Bronchial epithelial cell (primary cell): ENCODE results near the gene FSTL4. TPM values are rescaled to one million over a fixed set of nuclear protein-coding genes. Genes with fewer than 3 reads are reported as not detected.
A peak's percentile ranks its signal among the peaks of the same experiment; 100 is the strongest.

Experiments
- DNase-seq: peaks from one replicate; pipeline ENCODE4 v3.0.0-alpha.2; 2010; ENCODE audit warnings: low read depth
- FAIRE-seq: peaks from 2 replicates; lab custom pipeline; 2011; peaks lifted over from hg19 to GRCh38; lab: Jason Lieb, UNC
- H3K27me3 ChIP-seq: 2 replicates; pipeline ENCODE4 v1.5.1; 2011; ENCODE audit warnings: low read length; ENCODE audit not compliant: control insufficient read depth, insufficient read depth
- H3K36me3 ChIP-seq: 2 replicates; pipeline ENCODE4 v1.5.1; 2011; ENCODE audit warnings: low read length; ENCODE audit not compliant: control insufficient read depth, insufficient read depth
- H3K4me3 ChIP-seq: 2 replicates; pipeline ENCODE4 v1.5.1; 2011; ENCODE audit warnings: mild to moderate bottlenecking, low read depth, low read length, control low read depth
- total RNA-seq: library from RNA; depleted of rRNA; stranded (reverse); fragments of >200 nt; gene quantifications from 2 replicates; pipeline ENCODE4 v1.2.1, GENCODE V29; 2014
- TF ChIP-seq, protein P1 (sequence below): IDR thresholded peaks from 2 replicates; pipeline ENCODE4 v1.5.1; 2011; ENCODE audit warnings: mild to moderate bottlenecking, moderate library complexity, low read length, control low read depth, inconsistent platforms; ENCODE audit not compliant: insufficient read depth, severe bottlenecking

The FSTL4 gene
- total RNA-seq, 1 donor from 2014 or later, result not detected

DNA sequence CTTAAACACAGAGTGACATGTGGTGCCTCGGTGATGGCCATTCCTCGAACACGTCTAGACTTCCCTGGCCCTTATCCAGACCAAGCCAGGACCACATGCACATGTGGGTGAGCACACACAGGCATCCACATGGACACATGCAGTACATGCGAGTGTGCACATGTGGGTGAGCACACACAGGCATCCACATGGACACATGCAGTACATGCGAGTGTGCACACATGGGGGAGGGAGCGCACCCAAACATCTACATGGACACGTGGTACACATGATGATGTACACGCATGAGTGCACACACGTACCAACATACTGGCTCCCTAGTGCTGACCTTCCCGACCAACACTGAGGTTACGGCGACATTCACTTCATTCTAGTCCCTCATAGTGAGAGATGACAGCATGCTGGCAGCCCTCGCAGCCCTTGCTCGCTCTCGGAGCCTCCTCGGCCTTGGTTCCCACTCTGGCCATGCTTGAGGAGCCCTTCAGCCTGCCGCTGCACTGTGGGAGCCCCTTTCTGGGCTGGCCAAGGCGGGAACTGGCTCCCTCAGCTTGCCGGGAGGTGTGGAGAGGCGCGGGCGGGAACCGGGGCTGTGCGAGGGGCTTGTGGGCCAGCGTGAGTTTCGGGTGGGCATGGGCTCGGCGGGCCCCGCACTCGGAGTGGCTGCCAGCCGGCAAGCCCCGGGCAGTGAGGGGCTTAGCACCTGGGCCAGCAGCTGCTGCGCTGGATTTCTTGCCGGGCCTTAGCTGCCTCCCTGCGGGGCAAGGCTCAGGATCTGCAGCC is 373.7 kb downstream of the FSTL4 start:
- no peaks in the 10 kb centered on the region for H3K27me3 ChIP-seq
- TF ChIP-seq, protein P1, sequence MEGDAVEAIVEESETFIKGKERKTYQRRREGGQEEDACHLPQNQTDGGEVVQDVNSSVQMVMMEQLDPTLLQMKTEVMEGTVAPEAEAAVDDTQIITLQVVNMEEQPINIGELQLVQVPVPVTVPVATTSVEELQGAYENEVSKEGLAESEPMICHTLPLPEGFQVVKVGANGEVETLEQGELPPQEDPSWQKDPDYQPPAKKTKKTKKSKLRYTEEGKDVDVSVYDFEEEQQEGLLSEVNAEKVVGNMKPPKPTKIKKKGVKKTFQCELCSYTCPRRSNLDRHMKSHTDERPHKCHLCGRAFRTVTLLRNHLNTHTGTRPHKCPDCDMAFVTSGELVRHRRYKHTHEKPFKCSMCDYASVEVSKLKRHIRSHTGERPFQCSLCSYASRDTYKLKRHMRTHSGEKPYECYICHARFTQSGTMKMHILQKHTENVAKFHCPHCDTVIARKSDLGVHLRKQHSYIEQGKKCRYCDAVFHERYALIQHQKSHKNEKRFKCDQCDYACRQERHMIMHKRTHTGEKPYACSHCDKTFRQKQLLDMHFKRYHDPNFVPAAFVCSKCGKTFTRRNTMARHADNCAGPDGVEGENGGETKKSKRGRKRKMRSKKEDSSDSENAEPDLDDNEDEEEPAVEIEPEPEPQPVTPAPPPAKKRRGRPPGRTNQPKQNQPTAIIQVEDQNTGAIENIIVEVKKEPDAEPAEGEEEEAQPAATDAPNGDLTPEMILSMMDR, result no peak
- no peaks in the 10 kb centered on the region for H3K36me3 ChIP-seq
- no peak overlapping the region for H3K4me3 ChIP-seq
- DNase-seq, result no peak
- peak; percentile 99 for FAIRE-seq

DNA sequence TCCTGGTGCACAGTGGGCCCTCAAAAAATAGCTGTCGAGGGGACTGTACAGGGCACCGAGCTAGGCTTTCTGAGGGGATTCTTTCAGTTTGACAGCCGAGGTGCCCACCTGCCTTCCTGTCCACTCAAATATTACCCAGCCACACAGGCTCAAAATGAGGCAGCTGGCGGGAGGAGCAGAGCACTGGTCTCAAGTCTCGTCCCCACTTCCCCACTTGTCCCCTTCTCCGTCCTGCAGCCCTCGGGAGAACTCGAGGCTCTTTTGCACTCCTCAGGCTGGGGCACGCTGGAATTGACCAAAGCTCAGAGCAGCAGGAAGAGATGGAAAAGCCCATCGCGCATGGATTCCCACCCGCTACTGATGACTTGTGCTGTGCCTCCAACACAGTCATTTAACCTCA is 375.4 kb downstream of the FSTL4 start:
- no peaks in the 10 kb centered on the region for H3K36me3 ChIP-seq
- FAIRE-seq, result no peak
- H3K4me3 ChIP-seq, result no peak overlapping the region
- no peak for DNase-seq
- TF ChIP-seq, protein P1, result no peak
- H3K27me3 ChIP-seq, result no peaks in the 10 kb centered on the region

DNA sequence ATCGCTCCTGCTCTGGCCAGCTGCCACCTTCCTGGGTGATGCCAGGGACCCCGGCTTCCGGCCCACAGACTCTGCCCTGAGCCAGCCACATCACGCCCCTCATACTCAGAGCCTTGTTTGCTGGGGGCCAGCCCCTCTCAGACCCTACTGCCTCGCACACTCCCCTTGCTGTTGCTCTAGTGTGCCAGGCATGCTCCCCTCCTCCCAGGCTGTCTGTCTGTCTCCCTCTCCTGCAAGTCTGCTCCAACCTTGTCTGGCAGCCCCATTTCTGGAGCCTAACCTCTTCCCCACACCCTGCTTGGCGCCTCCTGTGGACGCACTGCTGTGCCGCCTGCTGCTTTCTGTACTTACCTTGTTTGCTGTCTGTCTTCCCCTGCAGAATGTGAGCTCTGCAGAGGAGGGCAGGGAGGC is 375.8 kb downstream of the FSTL4 start:
- H3K4me3 ChIP-seq, result no peak overlapping the region
- H3K36me3 ChIP-seq, result no peaks in the 10 kb centered on the region
- TF ChIP-seq, protein P1, result no peak
- FAIRE-seq, result no peak
- no peaks in the 10 kb centered on the region for H3K27me3 ChIP-seq
- DNase-seq, result no peak

DNA sequence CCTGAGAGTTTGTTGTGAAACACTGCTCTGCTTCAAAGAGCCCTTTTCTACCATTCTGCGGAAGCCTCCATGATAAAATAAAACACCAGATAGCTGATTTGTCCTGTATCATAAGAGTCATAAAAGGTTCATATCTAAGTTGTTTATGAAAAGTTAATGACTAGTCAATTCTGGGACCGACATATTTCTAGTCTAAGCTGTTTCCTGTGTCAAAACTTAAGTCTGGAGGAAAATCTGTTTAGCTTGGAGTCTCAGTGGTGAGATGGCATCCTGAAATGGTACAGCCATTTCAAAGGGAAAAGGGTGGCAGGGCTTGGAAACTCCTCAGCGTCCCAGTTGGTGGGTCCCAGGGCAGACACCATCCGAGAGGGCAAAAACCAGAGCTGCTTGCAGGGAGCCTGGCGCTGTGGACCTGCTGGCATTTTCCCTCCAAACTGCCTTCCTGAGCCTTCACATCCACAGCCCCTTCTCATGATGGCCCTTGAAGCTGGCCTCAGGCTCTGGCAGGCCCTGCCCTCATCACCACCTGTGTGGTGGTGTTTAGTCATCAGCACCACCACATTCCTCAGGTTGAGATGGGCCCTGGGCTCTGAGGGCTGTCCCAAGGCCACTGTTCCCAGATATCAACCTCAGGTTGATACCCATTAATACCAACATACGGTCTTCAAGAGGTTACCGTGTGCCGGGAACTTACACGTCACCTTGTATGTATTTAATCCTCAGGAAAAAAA is 376.5 kb downstream of the FSTL4 start:
- FAIRE-seq (no peak), DNase-seq (peak; percentile 47)
- Histone ChIP-seq H3K27me3 (no peaks in the 10 kb centered on the region), H3K36me3 (no peaks in the 10 kb centered on the region), H3K4me3 (no peak overlapping the region)
- TF ChIP-seq, protein P1, result no peak

DNA sequence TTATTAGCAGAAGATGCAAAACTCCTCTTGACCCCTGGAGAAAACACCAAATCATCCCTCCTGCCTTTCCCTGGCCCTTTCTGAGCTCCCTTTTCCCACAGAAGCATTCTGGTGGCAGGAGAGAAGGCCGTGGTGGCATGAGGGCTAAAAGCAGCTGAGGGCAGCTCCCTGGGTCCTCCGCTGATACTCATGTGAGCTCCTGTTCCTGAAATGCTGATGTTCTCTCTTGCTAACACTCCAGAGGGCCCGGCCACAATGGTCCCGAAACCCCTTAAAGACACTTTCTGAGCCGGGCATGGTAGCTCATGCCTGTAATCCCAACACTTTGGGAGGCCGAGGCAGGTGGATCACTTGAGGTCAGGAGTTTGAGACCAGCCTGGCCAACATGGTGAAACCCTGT is 377.4 kb downstream of the FSTL4 start:
- no peak for DNase-seq
- FAIRE-seq, result no peak
- TF ChIP-seq, protein P1, result no peak
- no peak overlapping the region for H3K4me3 ChIP-seq
- no peaks in the 10 kb centered on the region for H3K36me3 ChIP-seq
- H3K27me3 ChIP-seq, result no peaks in the 10 kb centered on the region
